Stimulated activated naive CD4-positive, alpha-beta T cell treated with Interleukin-2 at 50 U/mL for 16 hours (primary cell): ENCODE results near the gene POLR3G.

Source experiments
- DNase-seq: peaks from one replicate; lab custom pipeline; 2025; lab: John Stamatoyannopoulos, UW

The POLR3G gene

GRCh38 chr5:90503596-90503995 lies 28.9 kb downstream of the POLR3G start:
- no peak for DNase-seq

DNA sequence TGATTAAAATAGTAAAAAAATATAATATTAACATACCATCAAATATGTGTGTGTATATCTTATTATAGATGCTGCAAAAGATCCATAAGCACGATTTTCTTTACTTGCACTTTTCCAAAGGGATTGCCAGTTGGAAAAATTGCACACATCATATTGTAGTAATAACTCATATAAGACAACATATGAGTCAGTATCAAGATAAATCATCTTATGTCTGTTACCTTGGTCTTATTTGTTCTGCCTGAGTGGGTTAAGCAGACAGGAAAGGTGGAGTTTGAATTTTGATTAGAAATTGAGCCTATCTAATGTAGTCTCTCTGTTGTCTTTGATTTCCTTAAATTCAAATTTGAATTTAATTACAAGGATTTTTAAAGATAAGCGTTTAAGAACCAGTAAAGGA lies 30.1 kb downstream of the POLR3G start:
- DNase-seq = no peak

DNA sequence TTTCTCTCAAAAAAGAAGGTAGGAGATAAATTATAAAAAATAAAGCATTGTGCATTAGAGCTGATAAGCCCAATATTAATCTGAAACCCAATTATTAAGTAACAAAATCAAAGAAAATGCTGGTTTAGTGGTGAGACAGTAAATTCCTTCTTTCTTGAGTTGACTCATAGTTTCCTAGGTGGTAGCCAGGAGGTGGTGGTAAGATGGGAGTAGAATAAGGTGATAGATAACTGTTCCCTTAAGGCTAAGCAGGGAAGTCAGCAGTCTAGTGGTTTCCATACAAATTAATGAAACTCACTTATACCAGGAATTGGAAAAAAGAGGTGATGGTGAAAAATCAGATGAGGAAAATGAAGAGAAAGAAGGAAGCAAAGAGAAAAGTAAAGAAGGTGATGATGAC lies 31.6 kb downstream of the POLR3G start:
- no peak for DNase-seq

GRCh38 chr5:90510438-90510837 lies 35.8 kb downstream of the POLR3G start:
- DNase-seq = no peak

- no peak for DNase-seq
Observed at GRCh38 chr5:90514520-90514919, 39.9 kb downstream of the POLR3G start.

DNA sequence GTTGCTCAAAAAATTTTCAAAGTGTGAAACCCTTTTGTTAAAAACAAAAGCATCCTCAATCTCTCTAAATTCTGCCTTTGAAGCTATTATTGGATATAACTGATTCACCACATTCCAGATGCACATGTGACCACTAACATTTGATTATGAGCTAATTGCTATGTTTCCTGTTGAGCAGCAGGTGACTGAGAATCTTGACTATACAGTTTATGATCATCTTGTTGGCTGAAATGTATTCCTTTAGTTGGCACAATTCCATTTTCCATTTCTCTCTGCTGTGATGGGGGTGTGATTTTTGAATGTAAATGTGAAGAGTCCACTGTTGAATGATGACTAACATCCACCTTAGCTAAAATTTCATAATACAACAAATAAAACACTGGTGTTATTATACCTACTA lies 44.0 kb downstream of the POLR3G start:
- DNase-seq = no peak

DNA sequence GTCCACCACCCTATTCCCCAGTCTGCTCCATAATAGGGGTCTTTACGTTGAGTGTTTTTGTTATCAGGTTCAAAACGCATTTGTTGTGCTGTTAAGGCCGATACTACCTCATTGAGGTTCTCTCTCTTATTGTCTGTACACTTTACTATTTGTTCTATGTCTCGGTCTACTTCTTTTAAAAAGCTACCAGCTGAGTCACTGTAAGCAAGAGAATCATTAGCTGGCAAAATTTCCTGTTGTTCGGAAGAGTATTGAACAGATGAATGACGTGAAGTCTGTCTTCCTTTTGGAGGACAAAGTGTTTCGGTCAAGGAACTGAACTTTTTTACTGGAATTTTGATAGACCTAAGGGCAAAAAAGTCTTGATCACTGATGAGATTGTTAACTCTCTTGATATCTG lies 44.4 kb downstream of the POLR3G start:
- DNase-seq = no peak

DNA sequence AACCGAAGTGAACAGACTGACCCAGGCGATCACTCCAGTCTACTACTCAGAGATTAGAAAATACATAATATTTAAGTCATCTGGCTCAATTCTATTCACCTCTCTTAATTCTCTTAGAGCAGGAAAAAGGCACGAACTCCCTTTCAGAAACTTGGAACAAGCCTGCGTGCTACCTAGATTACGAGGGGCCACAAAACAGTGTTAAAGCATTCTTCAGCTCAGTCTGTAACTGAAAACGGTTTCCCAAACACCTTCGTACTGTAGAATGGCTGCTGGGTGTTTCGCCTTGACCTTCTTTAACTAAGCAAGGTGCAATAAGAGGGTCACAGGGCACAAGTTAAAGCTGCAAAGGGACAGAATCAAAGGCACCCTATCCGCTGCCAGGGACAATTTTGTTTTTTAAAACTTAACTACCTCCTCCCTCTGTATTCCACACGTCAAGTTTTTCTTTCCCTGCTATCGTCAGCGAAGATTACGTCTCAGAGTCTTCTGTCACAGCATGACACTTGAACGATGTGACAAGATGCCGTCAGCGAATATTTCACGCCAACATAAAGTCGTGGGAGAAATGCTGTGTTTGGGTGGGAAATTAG lies 54.0 kb downstream of the POLR3G start:
- peak; percentile 18 for DNase-seq

DNA sequence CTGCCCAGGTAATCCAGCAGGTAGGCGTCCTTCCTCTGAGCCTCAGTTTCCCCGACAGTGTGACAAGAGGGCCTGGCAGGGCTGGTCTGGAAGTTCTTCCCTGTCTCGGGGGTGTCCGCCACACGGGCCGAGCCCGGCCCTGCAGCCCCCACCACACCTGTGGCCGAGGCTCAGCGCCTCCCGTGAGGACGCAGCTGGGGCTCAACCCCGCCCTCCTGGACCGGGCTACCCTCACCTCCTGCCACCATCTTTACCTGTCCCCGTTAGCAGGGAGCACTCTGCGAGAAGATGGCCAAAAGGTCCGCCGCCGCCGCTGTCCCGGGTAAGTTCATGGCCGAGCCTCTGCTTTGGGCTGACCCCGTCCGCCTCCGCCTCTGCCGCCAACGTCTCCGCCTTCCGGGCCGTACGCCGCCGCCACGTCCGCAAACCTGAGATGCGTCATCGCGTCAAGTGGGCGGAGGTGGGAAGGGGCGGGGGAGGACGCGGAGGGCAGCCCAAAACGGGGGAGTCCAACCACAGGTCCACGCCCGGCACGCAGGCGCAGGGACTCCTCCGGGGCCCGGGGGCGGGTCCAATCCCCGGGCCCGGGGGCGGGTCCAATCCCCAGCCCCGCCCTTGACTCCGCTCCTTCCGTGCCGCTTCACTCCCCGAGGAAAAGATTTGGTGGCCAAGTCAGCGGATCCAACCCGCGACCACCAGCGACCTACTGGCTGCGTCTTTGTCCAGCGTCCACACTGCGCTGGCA lies 54.7 kb downstream of the POLR3G start, which contains the start of gene LYSMD3:
Gene LYSMD3, minus strand, starts transcription at position 391 of the 745 bp plus-strand sequence. CDS start 4,295 bp downstream, outside the sequence.
- DNase-seq = peak; percentile 94

GRCh38 chr5:90529939-90530677 lies 55.4 kb downstream of the POLR3G start:
- DNase-seq = peak; percentile 58

GRCh38 chr5:90530736-90531487 lies 56.2 kb downstream of the POLR3G start:
- no peak for DNase-seq

- no peak for DNase-seq
Observed at GRCh38 chr5:90533794-90534193, 59.1 kb downstream of the POLR3G start.

- DNase-seq = no peak
Observed at GRCh38 chr5:90534922-90535321, 60.3 kb downstream of the POLR3G start.

GRCh38 chr5:90542827-90543519 lies 68.3 kb downstream of the POLR3G start:
- DNase-seq = no peak

DNA sequence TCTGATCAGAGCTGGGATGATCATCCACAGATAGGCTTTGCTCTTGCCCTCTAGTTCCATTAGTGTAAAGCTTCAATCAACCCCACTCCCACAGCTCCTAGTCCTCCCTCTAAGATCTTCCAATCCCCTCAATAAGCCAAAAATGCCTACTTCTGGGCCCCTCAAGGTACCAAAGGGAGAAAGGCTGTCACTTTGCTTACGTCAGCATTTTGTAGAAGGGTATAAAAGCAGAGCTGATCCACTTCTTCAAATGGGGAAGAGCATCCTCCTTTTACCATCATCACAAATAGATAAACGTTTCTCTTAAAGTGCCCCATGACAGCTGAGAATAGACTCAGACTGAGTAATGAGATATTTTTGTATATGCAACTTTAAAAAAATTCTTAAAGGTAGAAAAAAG lies 70.8 kb downstream of the POLR3G start:
- DNase-seq = no peak

DNA sequence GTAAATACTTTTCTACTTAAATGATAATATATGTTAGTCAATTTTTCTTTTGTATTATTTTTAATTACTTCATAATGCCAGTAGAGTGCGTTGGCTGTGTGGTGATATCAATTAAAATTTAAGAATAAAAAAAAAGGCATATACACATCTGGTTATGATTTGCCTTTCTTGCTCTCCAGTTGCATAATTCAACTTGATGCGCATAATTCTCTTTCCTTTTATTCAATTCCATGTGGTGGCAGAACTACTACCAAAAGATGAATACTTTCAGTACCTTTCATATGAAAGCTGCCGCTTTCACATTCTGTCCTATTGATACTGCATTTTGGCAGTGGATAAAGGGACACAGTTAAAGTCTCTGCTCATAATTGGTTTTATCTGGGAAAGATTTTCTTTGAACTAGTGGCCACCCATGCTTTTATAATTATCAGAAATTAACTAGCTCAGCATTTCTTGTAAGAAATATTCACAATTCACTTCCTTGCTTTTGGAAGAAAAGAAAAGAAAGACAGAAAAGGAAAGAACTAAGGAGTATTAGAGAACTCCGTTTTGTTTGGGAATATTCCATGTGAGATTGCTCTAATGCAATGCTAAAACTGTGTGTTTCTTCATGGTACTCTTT lies 71.7 kb downstream of the POLR3G start:
- DNase-seq = no peak

- no peak for DNase-seq
Observed at GRCh38 chr5:90547072-90547536, 72.4 kb downstream of the POLR3G start.

DNA sequence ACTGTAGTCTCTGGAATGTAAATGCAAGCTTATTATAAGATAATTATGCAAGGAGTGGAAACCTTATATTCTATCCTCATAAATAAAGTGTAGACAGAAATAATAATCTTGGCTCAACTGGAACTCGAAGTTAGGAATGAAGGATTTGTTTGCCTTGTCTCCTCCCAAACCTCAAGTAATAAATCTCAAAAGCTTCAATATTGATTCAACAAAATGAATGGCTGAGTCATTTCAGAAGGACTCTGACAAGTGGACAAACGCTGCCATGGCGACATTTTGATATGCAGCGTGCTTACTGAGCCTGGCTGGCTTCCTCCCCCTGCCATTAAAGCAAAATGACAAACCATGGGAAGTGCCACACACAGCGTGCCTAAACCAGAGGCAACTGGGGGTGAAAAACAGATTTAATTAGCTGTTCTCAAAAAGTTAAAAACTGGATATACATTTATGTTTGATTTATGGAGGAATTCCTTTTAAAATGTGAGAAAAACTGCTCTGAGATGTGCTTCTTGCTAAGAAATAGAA lies 73.5 kb downstream of the POLR3G start:
- no peak for DNase-seq

DNA sequence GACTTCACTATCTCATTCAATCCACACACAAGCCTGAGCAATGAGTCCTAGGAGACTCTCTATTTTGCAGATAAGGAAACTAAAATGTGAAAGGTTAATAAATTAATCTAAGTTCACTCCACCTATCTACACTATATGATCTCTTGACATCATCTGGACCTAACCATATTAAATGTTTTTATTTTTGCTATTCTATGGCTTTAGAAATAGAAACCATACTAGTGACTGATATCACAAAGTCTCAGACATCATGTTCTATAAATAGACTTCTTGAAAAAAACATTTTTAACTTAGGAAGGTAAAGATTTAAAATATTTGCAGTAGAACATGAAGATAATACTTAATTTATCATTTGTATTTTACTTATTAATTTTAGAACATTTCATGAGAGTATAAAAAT lies 74.6 kb downstream of the POLR3G start:
- no peak for DNase-seq

GRCh38 chr5:90549729-90550275 lies 75.1 kb downstream of the POLR3G start:
- no peak for DNase-seq

GRCh38 chr5:90550963-90551362 lies 76.3 kb downstream of the POLR3G start:
- DNase-seq = no peak
